ENCODE results near the gene PRDM16.

Gene PRDM16

DNA sequence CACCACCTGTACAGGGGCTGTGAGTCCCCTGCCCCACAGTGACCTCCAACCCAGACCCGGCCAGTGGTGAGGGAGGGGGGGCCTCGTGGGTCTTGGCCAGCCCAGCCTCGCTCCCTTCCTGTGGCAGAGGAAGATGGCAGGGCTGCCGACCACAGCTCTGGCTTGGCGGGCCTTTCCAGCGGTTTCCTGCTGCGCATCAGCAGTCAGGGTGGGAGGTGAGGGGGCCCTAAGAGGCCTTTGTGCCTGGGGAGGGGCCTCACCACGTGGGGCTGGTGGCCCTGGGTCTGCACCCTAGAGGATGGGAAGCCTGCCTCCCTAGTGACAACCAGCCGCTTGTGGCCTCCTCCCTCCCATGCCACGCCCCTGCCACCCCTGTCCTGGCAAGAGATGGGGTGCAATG, 312.9 kb downstream of the PRDM16 start:
- H3K27me3 ChIP-seq (ENCODE audit: insufficient read depth, low read depth, severe bottlenecking): no peaks in the 10 kb centered on the region
- H3K36me3 ChIP-seq: no peaks in the 10 kb centered on the region
- H3K9me3 ChIP-seq (ENCODE audit: severe bottlenecking): no peaks in the 10 kb centered on the region
- no peak overlapping the region for H3K4me3 ChIP-seq (ENCODE audit: low read depth, low read length)
- TF ChIP-seq, protein P1, sequence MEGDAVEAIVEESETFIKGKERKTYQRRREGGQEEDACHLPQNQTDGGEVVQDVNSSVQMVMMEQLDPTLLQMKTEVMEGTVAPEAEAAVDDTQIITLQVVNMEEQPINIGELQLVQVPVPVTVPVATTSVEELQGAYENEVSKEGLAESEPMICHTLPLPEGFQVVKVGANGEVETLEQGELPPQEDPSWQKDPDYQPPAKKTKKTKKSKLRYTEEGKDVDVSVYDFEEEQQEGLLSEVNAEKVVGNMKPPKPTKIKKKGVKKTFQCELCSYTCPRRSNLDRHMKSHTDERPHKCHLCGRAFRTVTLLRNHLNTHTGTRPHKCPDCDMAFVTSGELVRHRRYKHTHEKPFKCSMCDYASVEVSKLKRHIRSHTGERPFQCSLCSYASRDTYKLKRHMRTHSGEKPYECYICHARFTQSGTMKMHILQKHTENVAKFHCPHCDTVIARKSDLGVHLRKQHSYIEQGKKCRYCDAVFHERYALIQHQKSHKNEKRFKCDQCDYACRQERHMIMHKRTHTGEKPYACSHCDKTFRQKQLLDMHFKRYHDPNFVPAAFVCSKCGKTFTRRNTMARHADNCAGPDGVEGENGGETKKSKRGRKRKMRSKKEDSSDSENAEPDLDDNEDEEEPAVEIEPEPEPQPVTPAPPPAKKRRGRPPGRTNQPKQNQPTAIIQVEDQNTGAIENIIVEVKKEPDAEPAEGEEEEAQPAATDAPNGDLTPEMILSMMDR (IDR thresholded peaks at IDR 0.05; ENCODE audit: low read depth, low read length): no peak
- no peak for DNase-seq
- H3K27ac ChIP-seq: no peak overlapping the region

DNA sequence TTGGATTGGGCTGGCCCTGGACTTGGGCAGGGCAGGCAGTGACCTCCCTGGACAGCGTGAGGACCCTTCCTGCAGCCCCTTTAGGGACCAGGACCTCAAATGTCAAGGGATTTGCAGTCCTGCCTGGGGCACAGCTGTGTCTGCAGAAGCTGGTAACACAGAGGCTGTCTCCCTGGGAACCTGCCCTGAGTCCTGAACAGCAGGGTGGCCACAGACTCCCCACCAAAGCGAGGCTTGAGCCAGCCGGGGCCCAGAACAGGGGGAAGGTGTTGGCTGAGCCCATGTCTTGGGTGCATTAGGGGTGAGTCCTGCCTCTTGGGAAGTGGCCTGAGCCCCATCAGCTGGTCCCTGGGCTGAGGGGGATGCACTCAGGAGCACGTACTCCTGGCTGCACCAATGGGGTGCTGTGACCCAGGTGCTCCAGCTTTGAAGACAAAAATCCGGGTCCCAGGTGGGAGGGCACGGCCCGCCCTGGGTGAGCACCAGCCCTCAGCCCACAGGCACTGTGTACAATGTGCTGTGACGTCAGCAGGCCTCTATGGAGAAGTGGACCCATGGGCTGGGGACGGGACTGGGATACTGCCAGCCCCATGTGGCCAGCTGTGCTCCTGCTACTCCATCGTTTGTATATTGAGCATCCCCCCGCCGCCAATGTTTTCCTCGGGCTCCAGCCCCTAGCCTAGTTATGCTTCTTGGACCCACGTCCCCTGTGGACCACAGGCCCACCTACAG, 313.5 kb downstream of the PRDM16 start:
- TF ChIP-seq, protein P1 (IDR thresholded peaks at IDR 0.05; ENCODE audit: low read depth, low read length): no peak
- no peak overlapping the region for H3K27ac ChIP-seq
- H3K36me3 ChIP-seq: no peaks in the 10 kb centered on the region
- no peak for DNase-seq
- H3K9me3 ChIP-seq (ENCODE audit: severe bottlenecking): no peaks in the 10 kb centered on the region
- H3K27me3 ChIP-seq (ENCODE audit: insufficient read depth, low read depth, severe bottlenecking): no peaks in the 10 kb centered on the region
- H3K4me3 ChIP-seq (ENCODE audit: low read depth, low read length): no peak overlapping the region

DNA sequence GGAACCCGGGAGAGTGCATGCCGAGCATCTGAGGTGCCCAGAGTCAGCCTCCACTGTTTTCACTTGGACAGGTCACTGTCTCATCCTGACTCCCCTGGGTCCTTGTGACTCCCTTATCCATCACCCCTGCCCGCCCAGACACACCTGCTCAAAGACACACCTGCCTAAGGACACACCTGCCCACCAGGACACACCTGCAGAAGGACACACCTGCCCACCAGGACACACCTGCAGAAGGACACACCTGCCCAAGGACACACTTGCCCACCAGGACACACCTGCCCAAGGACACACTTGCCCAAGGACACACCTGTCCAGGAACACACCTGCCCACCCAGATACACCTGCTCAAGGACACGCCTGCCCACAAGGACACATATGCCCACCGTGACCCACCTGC, 314.7 kb downstream of the PRDM16 start:
- H3K9me3 ChIP-seq (ENCODE audit: severe bottlenecking): no peaks in the 10 kb centered on the region
- DNase-seq: no peak
- H3K36me3 ChIP-seq: no peaks in the 10 kb centered on the region
- no peak overlapping the region for H3K4me3 ChIP-seq (ENCODE audit: low read depth, low read length)
- TF ChIP-seq, protein P1 (IDR thresholded peaks at IDR 0.05; ENCODE audit: low read depth, low read length): no peak
- H3K27me3 ChIP-seq (ENCODE audit: insufficient read depth, low read depth, severe bottlenecking): no peaks in the 10 kb centered on the region
- no peak overlapping the region for H3K27ac ChIP-seq

DNA sequence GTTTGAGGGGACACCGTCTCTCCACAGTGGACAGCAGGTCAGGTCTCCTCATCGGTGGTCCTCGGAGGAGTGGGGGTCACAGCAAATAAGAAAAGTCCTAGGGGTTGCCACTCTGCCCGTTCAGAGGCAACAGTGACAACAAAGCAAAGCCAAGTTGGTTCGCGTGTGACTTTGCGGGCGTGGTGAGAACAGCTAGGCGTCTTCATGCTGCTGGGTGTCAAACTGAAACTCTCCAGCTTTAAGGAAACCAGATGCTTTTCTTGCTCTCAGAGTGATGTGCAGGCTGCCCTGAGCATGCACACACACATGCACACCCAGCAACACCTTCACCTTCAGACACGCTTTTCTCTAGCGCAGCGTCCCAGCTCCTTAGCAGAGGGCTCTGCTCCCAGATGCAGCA, 315.4 kb downstream of the PRDM16 start:
- H3K9me3 ChIP-seq (ENCODE audit: severe bottlenecking): no peaks in the 10 kb centered on the region
- no peaks in the 10 kb centered on the region for H3K27me3 ChIP-seq (ENCODE audit: insufficient read depth, low read depth, severe bottlenecking)
- no peaks in the 10 kb centered on the region for H3K36me3 ChIP-seq
- DNase-seq: no peak
- TF ChIP-seq, protein P1 (IDR thresholded peaks at IDR 0.05; ENCODE audit: low read depth, low read length): no peak
- no peak overlapping the region for H3K4me3 ChIP-seq (ENCODE audit: low read depth, low read length)
- no peak overlapping the region for H3K27ac ChIP-seq

DNA sequence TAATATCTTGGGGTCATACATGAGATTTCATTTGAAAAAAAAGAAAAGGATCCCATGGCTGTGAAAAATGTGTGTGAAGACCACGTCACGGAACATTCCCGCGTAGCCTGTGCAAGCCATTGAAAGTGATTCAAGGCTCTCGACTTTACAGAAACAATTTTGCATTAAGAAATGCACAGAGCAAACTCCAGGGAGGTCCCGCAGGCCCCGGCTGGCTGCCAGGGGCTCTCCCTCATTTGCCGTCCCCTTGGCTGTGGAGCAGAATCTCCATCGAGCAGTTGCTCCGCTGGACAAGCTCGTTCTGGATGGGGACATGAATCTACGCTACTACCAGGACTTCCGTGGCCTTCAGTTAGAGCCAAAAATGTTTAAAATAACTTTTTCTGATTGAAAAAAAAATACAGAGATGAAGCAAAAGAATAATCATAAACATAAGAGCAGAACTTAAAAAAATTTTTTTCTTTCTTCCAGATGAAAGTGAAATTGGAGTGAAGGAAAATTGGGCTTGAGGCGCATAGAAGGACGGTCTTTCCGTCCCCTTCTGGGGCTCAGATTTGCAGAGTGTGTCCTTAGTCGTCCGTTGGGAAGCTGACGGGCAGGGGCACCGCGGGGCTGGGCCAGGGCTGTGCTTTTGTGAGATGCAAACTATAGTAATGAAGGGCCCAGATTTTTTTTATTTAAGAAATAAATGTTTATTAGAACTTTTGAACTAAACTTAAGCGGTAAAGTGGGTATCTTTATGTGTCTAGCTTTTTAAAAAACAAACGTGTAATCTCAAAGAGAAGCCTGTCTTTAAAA, 317.4 kb downstream of the PRDM16 start:
- H3K9me3 ChIP-seq (ENCODE audit: severe bottlenecking): no peaks in the 10 kb centered on the region

More for the DNA sequence above, 317.4 kb downstream of the PRDM16 start:
- TF ChIP-seq, protein P1 (IDR thresholded peaks at IDR 0.05; ENCODE audit: low read depth, low read length): no peak
- Histone ChIP-seq H3K36me3 (no peaks in the 10 kb centered on the region), H3K27ac (no peak overlapping the region), H3K27me3 (ENCODE audit: insufficient read depth, low read depth, severe bottlenecking) (no peaks in the 10 kb centered on the region), H3K4me3 (ENCODE audit: low read depth, low read length) (no peak overlapping the region)
- DNase-seq: no peak

Data from WERI-Rb-1 (cell line).